Bronchial epithelial cell (primary cell): Measurements from ENCODE around the gene EPDR1. TPM values are rescaled to one million over a fixed set of nuclear protein-coding genes. Genes with fewer than 3 reads are reported as not detected.

Experiments used
- DNase-seq: peaks from one replicate; pipeline ENCODE4 v3.0.0-alpha.2; 2010; ENCODE audit warnings: low read depth
- FAIRE-seq: peaks from 2 replicates; lab custom pipeline; 2011; peaks lifted over from hg19 to GRCh38; lab: Jason Lieb, UNC
- H3K27me3 ChIP-seq: 2 replicates; pipeline ENCODE4 v1.5.1; 2011; ENCODE audit warnings: low read length; ENCODE audit not compliant: control insufficient read depth, insufficient read depth
- H3K36me3 ChIP-seq: 2 replicates; pipeline ENCODE4 v1.5.1; 2011; ENCODE audit warnings: low read length; ENCODE audit not compliant: control insufficient read depth, insufficient read depth
- H3K4me3 ChIP-seq: 2 replicates; pipeline ENCODE4 v1.5.1; 2011; ENCODE audit warnings: mild to moderate bottlenecking, low read depth, low read length, control low read depth
- total RNA-seq: library from RNA; depleted of rRNA; stranded (reverse); fragments of >200 nt; gene quantifications from 2 replicates; pipeline ENCODE4 v1.2.1, GENCODE V29; 2014
- TF ChIP-seq, protein P1 (sequence below): IDR thresholded peaks from 2 replicates; pipeline ENCODE4 v1.5.1; 2011; ENCODE audit warnings: mild to moderate bottlenecking, moderate library complexity, low read length, control low read depth, inconsistent platforms; ENCODE audit not compliant: insufficient read depth, severe bottlenecking

EPDR1 gene
- total RNA-seq, 1 donor from 2014 or later: 5.3 TPM

DNA sequence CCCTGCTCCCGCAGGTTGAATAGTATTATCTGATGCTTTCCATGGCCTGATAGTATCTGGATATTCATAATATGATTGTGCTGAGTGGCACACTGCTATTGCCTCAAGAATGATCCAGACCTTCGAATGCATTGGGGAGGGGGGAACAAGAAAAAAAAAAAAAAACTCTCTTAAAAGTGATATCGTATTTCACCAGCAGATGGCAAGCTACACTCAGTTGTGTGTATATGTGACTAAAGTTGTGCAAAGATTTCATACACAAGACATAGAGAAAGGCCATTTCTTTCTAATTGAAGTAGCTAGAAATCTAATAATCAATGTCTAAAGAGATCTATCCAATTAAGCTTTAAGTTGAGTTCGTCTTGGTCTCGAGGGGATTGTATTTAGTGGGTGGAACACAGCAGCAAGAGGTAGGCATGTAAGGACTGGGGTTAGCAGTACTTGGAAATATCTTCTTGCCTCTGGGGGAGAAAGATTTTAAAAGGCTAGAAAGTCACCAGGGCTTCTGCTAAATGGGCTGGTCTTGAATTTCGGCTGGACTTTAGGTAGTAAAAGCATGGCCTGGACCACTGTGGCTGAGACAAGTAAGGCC lies 19.1 kb upstream of the EPDR1 start:
- TF ChIP-seq, protein P1, sequence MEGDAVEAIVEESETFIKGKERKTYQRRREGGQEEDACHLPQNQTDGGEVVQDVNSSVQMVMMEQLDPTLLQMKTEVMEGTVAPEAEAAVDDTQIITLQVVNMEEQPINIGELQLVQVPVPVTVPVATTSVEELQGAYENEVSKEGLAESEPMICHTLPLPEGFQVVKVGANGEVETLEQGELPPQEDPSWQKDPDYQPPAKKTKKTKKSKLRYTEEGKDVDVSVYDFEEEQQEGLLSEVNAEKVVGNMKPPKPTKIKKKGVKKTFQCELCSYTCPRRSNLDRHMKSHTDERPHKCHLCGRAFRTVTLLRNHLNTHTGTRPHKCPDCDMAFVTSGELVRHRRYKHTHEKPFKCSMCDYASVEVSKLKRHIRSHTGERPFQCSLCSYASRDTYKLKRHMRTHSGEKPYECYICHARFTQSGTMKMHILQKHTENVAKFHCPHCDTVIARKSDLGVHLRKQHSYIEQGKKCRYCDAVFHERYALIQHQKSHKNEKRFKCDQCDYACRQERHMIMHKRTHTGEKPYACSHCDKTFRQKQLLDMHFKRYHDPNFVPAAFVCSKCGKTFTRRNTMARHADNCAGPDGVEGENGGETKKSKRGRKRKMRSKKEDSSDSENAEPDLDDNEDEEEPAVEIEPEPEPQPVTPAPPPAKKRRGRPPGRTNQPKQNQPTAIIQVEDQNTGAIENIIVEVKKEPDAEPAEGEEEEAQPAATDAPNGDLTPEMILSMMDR: peak; percentile 36
- Histone ChIP-seq H3K27me3 (no peaks in the 10 kb centered on the region), H3K4me3 (no peak overlapping the region), H3K36me3 (no peaks in the 10 kb centered on the region)
- FAIRE-seq (no peak), DNase-seq (peak; percentile 52)

DNA sequence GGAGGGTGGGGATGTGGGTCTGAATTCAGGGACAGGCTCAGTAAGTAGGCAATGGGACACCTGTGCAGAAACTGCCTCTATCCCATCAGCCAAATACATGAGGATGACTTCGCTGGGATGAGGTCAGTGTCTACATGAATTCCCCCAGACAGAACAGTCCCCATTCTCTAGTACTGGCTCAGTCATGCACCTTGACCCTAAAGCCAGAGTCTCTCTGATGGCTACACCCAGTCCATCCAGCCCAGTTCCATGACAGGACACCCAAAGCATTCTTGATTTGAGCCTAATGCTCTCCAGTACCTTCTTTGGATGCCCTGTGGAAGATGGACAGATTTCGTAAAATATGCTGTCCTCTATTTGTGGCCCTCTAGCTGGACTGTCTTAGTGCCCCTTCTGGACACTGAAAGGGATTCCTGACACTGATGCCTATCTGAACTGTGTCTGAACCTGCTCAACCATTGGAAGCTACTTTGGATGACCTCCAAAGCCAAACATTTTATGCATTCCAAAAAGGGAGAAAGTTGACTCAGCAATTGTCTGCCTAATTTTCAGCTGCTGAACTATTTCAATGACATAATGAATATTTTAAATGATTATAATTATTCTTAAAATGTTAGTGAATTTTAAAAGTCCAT lies 18.4 kb upstream of the EPDR1 start:
- Histone ChIP-seq H3K27me3 (no peaks in the 10 kb centered on the region), H3K4me3 (no peak overlapping the region), H3K36me3 (no peaks in the 10 kb centered on the region)
- peak; percentile 59 for DNase-seq
- FAIRE-seq: no peak
- TF ChIP-seq, protein P1: no peak

DNA sequence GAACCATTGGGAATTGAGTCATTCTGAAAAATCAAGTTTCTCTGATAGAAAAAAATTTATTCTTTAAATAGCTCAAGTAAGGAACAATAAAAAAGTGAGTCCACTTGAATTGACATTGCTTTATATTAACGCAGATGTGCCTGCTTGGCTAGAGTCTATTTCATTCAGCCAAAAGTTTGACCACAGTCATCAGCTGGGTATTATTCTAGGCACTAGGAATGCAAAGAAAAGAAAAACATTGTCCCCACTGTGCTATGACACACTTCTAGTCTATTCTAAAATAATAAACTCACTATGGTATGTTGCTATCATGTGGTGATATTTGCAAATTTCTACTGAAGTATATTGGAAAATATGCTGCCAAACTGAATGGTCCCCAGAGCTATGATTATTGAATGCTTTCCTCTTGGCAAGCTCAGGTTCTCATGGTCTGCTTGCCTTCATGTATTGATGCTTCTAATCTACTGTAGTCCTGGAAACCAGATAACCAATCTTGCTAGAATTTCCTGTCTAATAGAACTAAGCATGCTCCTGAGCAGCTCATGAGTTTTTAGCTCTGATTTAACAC lies 12.1 kb upstream of the EPDR1 start:
- DNase-seq (no peak), FAIRE-seq (no peak)
- no peaks in the 10 kb centered on the region for H3K27me3 ChIP-seq
- TF ChIP-seq, protein P1: no peak
- H3K36me3 ChIP-seq: no peaks in the 10 kb centered on the region
- no peak overlapping the region for H3K4me3 ChIP-seq

DNA sequence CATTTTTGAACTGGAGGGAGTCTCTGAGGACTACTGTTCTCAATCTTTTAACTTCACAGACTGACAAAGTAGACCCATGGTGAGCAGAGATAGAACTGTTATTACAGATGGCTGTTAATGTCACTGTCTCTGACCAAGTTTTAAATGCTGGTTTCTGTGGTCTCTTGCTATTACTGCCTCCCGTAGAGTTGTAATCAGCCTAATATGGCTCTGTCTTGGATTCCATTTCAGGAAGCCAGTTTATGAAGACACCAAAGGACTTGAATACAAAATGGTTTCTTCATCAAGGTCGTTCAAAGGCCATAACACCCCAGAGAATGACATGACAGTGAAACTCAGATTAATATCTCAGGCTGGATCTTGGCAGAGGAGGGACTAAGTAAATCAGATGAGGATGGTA lies 7.7 kb upstream of the EPDR1 start:
- Histone ChIP-seq H3K27me3 (peaks cover 14% of the 10 kb centered on the region), H3K4me3 (no peak overlapping the region), H3K36me3 (no peaks in the 10 kb centered on the region)
- no peak for FAIRE-seq
- TF ChIP-seq, protein P1: no peak
- DNase-seq: no peak

DNA sequence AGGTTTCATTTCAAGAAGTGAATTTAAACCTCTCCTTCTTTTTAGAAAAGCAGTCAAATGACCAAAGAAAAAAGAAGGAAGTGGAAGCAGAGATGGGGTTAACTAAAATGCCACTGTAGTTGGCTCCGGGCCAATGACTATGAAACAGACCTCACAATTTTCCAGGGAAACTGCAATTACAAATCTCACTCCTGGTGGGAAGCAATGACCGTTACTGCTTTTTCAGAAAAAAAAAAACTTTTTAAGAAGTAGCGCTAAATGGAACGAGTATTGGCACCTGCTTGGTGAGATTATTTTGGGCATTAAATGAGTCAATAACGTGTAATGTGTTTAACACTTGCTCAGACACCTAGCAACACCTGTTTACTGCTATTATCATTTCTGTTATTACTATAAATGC lies 5.0 kb upstream of the EPDR1 start:
- no peaks in the 10 kb centered on the region for H3K36me3 ChIP-seq
- peaks cover 14% of the 10 kb centered on the region for H3K27me3 ChIP-seq
- FAIRE-seq (no peak), DNase-seq (no peak)
- no peak overlapping the region for H3K4me3 ChIP-seq
- TF ChIP-seq, protein P1: no peak
